Measurements from ENCODE around the gene ZWILCH.

Gene ZWILCH

DNA sequence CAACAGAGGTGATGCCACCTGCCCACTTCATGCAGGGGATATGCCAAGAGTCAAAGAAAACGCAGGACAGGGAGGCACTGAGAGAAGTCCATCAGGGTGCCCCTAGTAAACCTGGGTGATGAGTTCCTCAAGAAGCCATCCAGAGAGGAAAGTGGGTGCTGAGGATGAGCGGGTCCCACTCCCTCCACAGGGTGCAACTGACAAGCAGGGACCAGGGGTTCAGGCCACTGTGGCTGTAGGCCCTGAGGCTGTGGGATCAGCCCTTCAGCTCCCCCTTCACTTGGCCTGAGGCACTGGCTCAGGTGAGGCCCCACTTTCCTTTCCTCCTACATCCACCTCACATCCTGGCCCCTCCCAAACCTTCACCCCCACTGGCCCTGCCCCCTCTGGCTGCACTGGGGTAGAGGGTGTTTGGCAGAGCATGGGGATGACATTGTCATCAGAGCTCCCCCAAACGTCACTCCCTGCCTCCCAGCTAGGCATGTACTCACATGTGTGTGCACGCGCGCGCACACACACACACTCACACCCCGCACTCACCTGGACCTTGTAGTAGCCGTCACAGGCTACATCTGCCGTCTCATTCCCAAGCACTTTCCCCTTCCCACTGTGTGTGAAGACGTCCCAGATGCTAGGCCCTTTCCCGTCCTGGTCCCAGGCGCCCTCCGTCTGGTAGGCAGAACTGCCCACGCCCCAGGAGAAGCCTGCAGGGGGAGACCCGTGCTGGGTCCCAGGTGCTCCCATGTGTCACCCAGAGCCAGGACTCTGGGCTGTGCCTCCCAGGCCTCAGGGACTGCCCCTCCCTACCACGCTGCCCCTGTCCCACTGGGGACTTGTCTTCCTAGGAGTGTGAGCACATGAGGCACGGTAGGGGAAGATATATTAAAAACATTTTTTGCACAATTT lies 59.3 kb downstream of the ZWILCH start:
- TF ChIP-seq GATA2 (IDR thresholded peaks at IDR 0.05; ENCODE audit: low read depth, low read length) (no peak), GATA3 (IDR thresholded peaks at IDR 0.05; ENCODE audit: low read depth, low read length) (no peak)

DNA sequence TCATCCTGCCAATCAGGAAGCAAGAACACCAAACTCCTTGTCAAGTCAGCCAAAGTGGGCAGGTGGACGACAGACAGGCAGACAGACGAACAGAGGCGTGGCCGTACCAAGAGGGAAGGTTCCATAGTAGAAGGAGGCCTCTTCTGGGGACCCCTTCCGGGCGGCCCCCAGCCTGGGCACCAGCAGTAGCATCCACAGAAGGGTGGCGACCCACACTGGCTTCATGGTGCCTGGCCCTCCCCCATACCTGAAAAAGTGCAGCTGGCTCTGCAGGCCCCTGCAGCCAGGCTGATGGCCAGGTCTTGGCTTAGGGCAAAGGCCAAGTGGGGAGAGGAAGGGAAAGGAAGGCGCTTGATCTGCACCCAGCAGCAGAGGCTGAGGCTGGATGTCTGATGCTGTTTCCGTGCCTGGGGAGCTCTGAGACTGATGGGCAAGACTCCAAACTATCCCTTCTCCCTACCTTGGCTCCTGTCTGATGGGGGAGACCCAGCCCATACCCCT lies 60.1 kb downstream of the ZWILCH start:
- no peak for TF ChIP-seq GATA2 (IDR thresholded peaks at IDR 0.05; ENCODE audit: low read depth, low read length)
- no peak for TF ChIP-seq GATA3 (IDR thresholded peaks at IDR 0.05; ENCODE audit: low read depth, low read length)

DNA sequence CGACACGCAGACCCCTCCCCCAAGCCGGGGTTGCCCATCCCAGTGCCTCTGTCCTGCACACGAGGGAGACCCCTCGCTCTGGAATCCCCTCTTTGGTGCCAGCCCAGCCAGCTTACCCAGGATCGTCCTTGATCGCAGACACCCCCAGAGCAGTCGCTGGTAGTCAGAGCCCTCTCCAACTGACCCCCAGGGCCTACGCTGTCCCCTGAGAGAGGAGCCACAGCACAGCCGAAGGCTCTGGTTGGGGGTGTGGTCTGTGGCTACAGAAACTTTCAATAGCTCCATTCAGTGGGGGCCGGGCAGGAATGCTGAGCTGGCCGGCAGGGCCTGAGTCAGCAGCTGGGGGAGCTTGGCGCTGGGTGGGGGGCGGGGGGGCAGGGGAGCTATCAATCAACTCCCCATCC lies 60.6 kb downstream of the ZWILCH start, which contains the start of gene LCTL:
Gene LCTL (minus strand): TSS at position 258 of the 404 bp plus-strand sequence. CDS start 633 bp downstream, outside the sequence.
- TF ChIP-seq GATA2 (IDR thresholded peaks at IDR 0.05; ENCODE audit: low read depth, low read length) (no peak), GATA3 (IDR thresholded peaks at IDR 0.05; ENCODE audit: low read depth, low read length) (no peak)

DNA sequence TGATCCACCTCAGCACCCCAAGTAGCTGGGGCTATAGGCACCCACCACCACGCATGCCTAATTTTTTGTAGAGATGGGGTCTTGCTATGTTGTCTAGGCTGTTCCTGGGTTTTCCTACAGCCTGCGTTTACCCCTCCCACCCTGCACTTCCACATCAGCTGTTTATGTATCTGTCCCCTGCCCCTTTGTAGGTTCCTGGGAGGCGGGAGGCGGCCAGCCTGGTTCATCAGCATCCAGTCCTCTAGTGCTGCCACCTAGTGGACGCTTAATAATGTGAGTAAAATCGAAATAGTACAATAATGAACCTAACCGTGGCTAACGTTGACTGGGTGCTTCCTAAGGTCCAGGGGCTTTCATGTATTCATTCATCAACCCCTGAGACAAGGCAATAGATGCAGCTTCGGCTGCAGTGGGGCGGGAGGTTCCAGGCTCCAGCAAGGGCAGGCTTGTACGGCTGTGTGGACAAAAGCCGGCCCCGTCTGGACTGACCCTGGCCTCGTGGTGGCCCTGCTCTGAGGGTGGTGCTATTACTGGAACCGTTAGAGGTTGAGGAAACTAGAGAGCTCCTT lies 61.9 kb downstream of the ZWILCH start:
- TF ChIP-seq GATA2 (IDR thresholded peaks at IDR 0.05; ENCODE audit: low read depth, low read length) (no peak), GATA3 (IDR thresholded peaks at IDR 0.05; ENCODE audit: low read depth, low read length) (no peak)

DNA sequence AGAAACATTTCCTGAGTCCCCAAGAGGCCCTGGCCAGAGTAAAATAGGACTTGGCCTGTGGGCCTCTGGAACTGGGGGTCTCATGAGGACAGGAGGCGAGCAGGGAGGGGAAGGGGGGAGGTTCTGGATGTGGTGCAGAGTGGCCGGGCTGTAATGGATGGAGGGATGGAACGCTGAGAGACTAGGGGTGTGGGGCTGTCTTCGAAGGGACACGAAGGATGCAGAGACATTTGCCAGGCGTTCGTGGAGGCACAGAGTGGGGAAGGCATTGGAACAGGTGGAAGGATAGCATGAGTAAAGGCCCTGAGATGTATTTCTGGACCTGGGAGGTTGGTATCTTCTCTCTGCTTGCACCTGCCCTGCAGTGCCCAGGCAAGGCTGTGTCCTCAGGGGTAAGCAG lies 62.8 kb downstream of the ZWILCH start:
- no peak for TF ChIP-seq GATA3 (IDR thresholded peaks at IDR 0.05; ENCODE audit: low read depth, low read length)
- no peak for TF ChIP-seq GATA2 (IDR thresholded peaks at IDR 0.05; ENCODE audit: low read depth, low read length)

DNA sequence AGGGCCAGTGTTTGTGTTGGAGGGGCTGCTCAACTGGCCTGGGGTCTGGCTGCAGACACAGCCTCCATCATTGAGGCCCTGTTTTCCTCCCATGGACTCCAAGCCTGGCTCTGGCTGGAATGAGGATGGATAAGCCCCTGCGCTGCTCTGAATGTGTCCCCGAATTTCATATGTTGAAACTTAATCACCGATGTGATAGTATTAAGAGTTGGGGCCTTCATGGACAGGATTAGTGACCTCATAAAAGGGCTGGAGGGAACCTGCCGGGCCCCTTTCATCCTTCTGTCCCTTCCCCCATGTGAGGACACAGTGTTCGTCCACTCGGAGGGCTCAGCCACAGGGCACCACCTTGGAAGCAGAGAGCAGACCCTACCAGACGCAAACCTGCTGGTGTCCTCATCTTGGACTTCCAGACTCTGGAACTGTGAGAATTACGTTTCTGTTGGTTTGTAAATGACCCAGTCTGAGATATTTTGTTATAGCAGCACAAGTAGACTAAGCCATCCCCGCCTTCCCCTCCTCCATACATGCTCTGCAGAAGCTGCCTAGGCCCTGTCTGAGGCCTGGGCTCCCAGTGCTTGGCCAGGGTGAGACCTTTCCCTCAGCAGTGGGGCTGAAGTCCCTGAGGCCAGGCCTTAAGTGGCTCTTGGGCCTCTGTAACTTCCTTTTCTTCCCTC lies 64.5 kb downstream of the ZWILCH start:
- TF ChIP-seq GATA3 (IDR thresholded peaks at IDR 0.05; ENCODE audit: low read depth, low read length) (no peak), GATA2 (IDR thresholded peaks at IDR 0.05; ENCODE audit: low read depth, low read length) (no peak)

DNA sequence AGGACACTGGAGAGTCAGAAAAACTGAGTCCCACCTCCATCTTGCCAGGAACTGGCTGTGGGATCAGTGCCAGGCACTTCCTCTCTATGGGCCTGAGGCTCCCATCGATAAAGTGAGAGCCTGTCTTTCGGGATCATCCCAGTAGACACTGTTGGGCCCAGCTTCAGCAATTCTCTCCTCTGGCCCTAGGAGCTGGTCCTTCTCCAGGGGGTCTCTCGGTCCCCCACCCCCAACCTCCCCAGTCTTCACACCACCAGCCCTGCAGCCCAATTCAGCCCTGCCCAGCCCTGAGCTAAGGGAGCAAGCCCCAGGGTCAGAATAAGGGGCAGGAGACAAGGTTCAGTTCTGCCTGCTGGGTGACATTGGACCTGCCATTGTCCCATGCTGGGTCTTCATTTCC lies 65.2 kb downstream of the ZWILCH start:
- no peak for TF ChIP-seq GATA2 (IDR thresholded peaks at IDR 0.05; ENCODE audit: low read depth, low read length)
- no peak for TF ChIP-seq GATA3 (IDR thresholded peaks at IDR 0.05; ENCODE audit: low read depth, low read length)

DNA sequence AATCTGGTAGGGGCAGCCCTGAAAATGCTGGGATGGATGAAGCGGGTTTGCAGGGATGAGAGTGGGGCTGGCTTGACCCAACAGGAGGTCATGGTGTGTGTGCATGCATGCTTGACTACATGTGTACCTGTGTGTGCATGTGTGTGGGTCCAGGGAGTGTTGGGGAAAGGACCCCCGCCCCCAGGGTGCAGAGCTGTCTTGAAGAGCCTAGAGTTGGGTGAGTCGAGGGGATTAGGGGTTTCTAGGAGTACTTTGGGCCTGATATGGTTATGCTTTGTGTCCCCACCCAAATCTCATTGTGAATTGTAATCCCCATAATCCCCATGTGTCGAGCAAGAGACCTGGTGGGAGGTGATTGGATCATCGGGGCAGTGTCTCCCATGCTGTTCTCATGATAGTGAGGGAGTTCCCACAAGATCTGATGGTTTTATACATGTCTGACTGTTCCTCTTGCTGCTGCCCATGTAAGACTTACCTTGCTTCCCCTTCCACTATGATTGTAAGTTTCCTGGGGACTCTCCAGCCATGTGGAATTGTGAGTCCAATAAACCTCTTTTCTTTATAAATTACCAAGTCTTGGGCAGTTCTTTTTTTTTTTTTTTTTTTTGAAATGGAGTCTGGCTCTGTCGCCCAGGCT lies 65.8 kb downstream of the ZWILCH start:
- TF ChIP-seq GATA2 (IDR thresholded peaks at IDR 0.05; ENCODE audit: low read depth, low read length) (no peak), GATA3 (IDR thresholded peaks at IDR 0.05; ENCODE audit: low read depth, low read length) (no peak)

DNA sequence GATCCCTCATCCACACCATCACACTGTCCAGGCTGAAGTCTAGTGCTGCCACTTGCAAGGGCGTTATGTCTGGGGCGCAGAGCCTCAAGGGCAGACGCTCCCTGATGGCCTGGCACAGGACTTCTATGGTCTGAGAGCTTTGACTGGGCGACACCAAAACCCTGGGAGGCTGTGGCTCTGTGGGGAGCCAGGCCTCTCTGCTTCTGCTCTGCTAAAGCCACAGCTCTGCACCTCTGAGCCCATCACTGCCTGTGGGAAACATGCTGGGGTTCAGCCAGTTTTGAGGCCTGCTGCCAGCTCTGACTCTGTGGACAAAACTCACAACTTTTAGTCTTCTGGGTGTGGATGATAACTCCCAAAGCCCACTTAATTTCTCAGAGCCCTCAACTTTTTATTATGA lies 67.0 kb downstream of the ZWILCH start:
- TF ChIP-seq GATA3 (IDR thresholded peaks at IDR 0.05; ENCODE audit: low read depth, low read length) (no peak), GATA2 (IDR thresholded peaks at IDR 0.05; ENCODE audit: low read depth, low read length) (no peak)

DNA sequence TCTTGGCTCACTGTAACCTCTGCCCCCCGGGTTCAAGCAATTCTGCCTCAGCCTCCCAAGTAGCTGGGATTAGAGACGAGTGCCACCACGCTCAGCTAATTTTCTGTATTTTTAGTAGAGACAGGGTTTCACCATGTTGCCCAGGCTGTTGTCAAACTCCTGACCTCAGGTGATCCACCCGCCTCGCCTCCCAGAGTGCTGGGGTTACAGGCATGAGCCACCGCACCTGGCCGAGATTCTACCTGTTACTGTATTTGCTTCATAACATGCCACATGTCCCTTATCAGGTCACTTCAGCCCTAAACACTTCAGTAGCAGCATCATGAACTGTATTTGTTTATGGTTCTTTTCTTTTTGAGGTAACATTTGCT lies 68.2 kb downstream of the ZWILCH start:
- TF ChIP-seq GATA2 (IDR thresholded peaks at IDR 0.05; ENCODE audit: low read depth, low read length) (no peak), GATA3 (IDR thresholded peaks at IDR 0.05; ENCODE audit: low read depth, low read length) (no peak)

DNA sequence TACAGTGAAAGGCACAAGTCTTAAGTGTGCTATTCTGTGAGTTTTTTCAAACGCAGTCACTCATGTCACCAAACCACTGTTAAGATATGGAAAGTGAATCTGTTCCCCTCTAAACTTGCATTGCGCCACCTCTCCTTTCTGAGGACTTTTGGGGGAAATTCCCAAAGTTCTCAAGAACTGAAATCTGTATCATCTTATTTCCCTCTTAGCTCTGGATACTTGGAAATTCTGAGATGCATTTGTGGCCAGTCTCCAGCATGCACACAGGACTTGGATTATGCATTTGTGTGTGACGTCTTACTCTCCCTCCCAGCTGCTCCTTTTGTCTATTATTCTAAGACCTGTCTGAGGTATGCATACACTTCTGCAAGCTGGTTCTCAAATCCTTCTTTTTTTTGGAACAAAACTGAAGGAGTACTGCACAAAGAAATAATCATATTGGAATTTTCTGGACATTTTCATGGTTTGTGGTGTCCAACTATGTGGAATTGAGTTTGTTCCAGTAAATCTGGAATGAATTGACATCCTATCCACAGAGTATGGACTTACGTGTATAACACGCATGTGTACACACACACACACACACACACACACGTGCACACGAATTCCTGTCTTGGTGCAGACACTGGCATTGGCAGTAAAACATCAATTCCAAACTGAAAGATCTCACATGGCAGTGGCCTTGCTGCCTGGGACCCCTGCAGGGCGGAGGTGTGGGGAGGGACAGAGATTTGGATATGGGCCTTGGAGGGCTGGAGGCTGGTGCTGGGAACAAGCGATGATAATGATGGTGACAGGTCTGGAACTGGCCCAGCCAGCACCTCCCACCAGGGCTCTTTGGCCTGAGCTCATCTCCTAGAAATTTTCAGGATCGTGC lies 68.8 kb downstream of the ZWILCH start:
- TF ChIP-seq GATA2 (IDR thresholded peaks at IDR 0.05; ENCODE audit: low read depth, low read length) (no peak), GATA3 (IDR thresholded peaks at IDR 0.05; ENCODE audit: low read depth, low read length) (no peak)

DNA sequence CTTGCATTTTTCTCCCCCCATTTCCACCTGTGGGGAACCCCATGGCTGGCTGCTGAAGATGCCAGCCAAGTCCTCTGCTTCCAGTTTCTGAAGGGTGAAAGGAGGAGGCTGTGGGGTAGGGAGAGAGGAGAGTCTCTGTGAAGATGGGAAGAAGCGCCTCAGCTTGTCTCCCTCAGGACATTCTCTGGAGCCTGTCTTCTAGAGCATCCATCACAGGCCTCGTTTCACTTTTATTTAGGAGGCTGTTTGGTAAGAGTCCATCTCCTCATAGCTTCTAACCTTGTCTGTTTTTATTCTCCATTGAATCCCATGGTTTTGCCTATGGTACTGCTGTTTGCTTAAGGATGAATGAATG lies 69.4 kb downstream of the ZWILCH start:
- TF ChIP-seq GATA2 (IDR thresholded peaks at IDR 0.05; ENCODE audit: low read depth, low read length) (no peak), GATA3 (IDR thresholded peaks at IDR 0.05; ENCODE audit: low read depth, low read length) (no peak)

DNA sequence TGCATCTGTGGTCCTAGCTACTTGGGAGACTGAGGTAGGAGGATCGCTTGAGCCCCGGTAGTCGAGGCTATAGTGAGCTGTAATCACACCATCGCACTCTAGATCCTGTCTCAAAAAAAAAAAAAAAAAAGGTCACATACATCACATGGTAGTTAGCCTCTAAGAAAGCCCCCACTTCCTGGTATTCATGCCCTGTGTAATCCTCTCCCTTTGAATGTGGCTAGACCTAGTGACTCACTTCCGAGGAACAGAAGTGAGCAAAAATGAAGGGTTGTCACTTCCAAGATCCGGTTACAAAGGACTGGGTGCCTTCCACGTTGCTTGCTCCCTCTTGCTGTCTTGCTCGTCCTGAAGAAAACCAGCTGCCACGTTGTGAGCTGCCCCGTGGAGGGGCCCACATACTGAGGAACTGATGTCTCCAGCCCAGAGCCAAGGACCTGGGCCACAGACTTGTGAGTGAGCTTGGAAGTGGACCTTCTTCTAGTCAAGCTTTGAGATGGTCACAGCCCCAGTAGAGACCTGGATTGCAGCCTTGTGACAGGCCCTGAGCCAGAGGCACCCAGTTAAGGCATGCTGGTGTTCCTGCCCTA lies 73.3 kb downstream of the ZWILCH start:
- TF ChIP-seq GATA2 (IDR thresholded peaks at IDR 0.05; ENCODE audit: low read depth, low read length) = no peak
- TF ChIP-seq GATA3 (IDR thresholded peaks at IDR 0.05; ENCODE audit: low read depth, low read length) = no peak
